NB4 (cell line): ENCODE measurements around the gene RPL29.

Experiments used
- CTCF ChIP-seq: IDR thresholded peaks from one replicate; pipeline ENCODE4 v1.5.1; 2012; ENCODE audit warnings: low read depth, low read length
- MAX ChIP-seq: IDR thresholded peaks from 2 replicates; pipeline ENCODE4 v1.6.1; 2011; ENCODE audit warnings: low read depth, low read length
- MYC ChIP-seq: IDR thresholded peaks from 2 replicates; pipeline ENCODE4 v1.6.1; 2011; ENCODE audit warnings: low read depth, low read length
- POLR2A ChIP-seq: IDR thresholded peaks from 2 replicates; pipeline ENCODE4 v1.6.1; 2011; ENCODE audit warnings: mild to moderate bottlenecking; ENCODE audit not compliant: insufficient read length; ENCODE audit errors: extremely low read depth

GRCh38 chr3:51966486-51966885 is 29.2 kb downstream of the RPL29 start:
- TF ChIP-seq CTCF = no peak
- no peak for TF ChIP-seq POLR2A
- TF ChIP-seq MYC = no peak
- TF ChIP-seq MAX = no peak
